A549 (cell line): Measurements from ENCODE around the gene IFIT1B. TPM values are rescaled to one million over a fixed set of nuclear protein-coding genes. Genes with fewer than 3 reads are reported as not detected.

Experiments
- ATAC-seq, 2 experiments: fragments of 200-7000 bp in 1 of 2; fragments of >200 bp in 1 of 2; cut with Nextera tagmentation in 1 of 2; cut with Tn5 transposase in 1 of 2; 3 replicates each; pipeline versions ENCODE4 v1.8.0 to v1.9.1; 2018 to 2020; ENCODE audit warnings: mild to moderate bottlenecking in 1 of 2, moderate library complexity in 1 of 2
- CTCF ChIA-PET: fragments of 300-600 bp; sonication (Branson Sonifier 250); formaldehyde crosslinking; extraction: SDS; loops from one replicate; lab custom pipeline; 2021; ENCODE audit warnings: antibody characterized with exemption, inconsistent platforms; lab: Yijun Ruan, JAX
- POLR2A ChIA-PET: fragments of 350-600 bp; formaldehyde crosslinking; extraction: SDS; loops from one replicate; lab custom pipeline; 2021; ENCODE audit warnings: antibody characterized with exemption, inconsistent platforms; lab: Yijun Ruan, JAX
- DNase-seq, 2 experiments: peaks; one replicate each; pipeline versions ENCODE4 v3.0.0 to v3.0.0-alpha.2; 2011 to 2016; ENCODE audit warnings: low read depth in 1 of 2, low spot score in 1 of 2
- FAIRE-seq: peaks from 2 replicates; lab custom pipeline; 2011; peaks lifted over from hg19 to GRCh38; lab: Jason Lieb, UNC
- H3K27ac ChIP-seq, 2 experiments: fragments of >200 bp; sonication (Bioruptor Twin); formaldehyde crosslinking; 3 replicates each; pipeline ENCODE4 v1.5.1; 2016 to 2017
- H3K4me1 ChIP-seq: fragments of >200 bp; sonication (Bioruptor Twin); formaldehyde crosslinking; 3 replicates; pipeline ENCODE4 v1.6.1; 2016
- H3K4me2 ChIP-seq: fragments of >200 bp; sonication (Bioruptor Twin); formaldehyde crosslinking; 3 replicates; pipeline ENCODE4 v1.6.1; 2016
- H3K4me3 ChIP-seq: fragments of >200 bp; sonication (Bioruptor Twin); formaldehyde crosslinking; 3 replicates; pipeline ENCODE4 v1.5.1; 2016
- H3K9me3 ChIP-seq: fragments of >200 bp; sonication (Bioruptor Twin); formaldehyde crosslinking; 3 replicates; pipeline ENCODE4 v1.6.1; 2016
- ATOH8 ChIP-seq: fragments of 250-450 bp; sonication (Bioruptor Pico); IDR thresholded peaks from 2 replicates; pipeline ENCODE4 v1.5.0; 2020; ENCODE audit warnings: low read depth, mild to moderate bottlenecking, moderate library complexity
- CHD4 ChIP-seq: fragments of 200-600 bp; sonication (generic); IDR thresholded peaks from 2 replicates; pipeline ENCODE4 v1.6.1; 2016; ENCODE audit warnings: antibody characterized with exemption, mild to moderate bottlenecking, borderline replicate concordance
- CTCF ChIP-seq: fragments of >200 bp; sonication (Bioruptor Twin); formaldehyde crosslinking; IDR thresholded peaks from 3 replicates; pipeline ENCODE4 v1.5.1; 2016
- E2F6 ChIP-seq: IDR thresholded peaks from 2 replicates; pipeline ENCODE4 v1.6.1; 2012; ENCODE audit warnings: low read depth, borderline replicate concordance
- EHMT2 ChIP-seq: fragments of 200-600 bp; sonication (generic); IDR thresholded peaks from 2 replicates; pipeline ENCODE4 v1.6.1; 2016; ENCODE audit warnings: antibody characterized with exemption, low read depth, mild to moderate bottlenecking, moderate library complexity
- EP300 ChIP-seq, 2 experiments: fragments of >200 bp; sonication (Bioruptor Twin); formaldehyde crosslinking; IDR thresholded peaks; 2 replicates in 1 of 2; 3 replicates in 1 of 2; pipeline ENCODE4 v1.6.1; 2016 to 2017
- ESRRA ChIP-seq: fragments of 150-350 bp; IDR thresholded peaks from 2 replicates; pipeline ENCODE4 v1.6.1; 2014; ENCODE audit warnings: mild to moderate bottlenecking, low read length, borderline replicate concordance
- HOXA7 ChIP-seq: fragments of 250-450 bp; sonication (Bioruptor Pico); IDR thresholded peaks from 2 replicates; pipeline ENCODE4 v1.5.0; 2020; ENCODE audit warnings: mild to moderate bottlenecking, moderate library complexity
- JUN ChIP-seq, 2 experiments: fragments of >200 bp; sonication (Bioruptor Twin); formaldehyde crosslinking; IDR thresholded peaks; 2 replicates in 1 of 2; 3 replicates in 1 of 2; pipeline ENCODE4 v1.6.1; 2016 to 2017
- KDM1A ChIP-seq: fragments of 200-600 bp; sonication (generic); IDR thresholded peaks from 2 replicates; pipeline ENCODE4 v1.6.1; 2016; ENCODE audit warnings: low read depth, mild to moderate bottlenecking
- MAFK ChIP-seq: fragments of 450-650 bp; IDR thresholded peaks from 2 replicates; pipeline ENCODE4 v1.6.1; 2014; ENCODE audit not compliant: partially characterized antibody
- MAZ ChIP-seq: fragments of 150-350 bp; IDR thresholded peaks from 2 replicates; pipeline ENCODE4 v1.6.1; 2014; ENCODE audit warnings: antibody characterized with exemption, low read depth, low read length, borderline replicate concordance
- NFE2L2 ChIP-seq: fragments of 150-350 bp; conservative IDR thresholded peaks from 2 replicates; pipeline ENCODE4 v1.6.1; 2014; ENCODE audit warnings: low read length
- NR3C1 ChIP-seq: fragments of >200 bp; sonication (Bioruptor Twin); formaldehyde crosslinking; IDR thresholded peaks from 3 replicates; pipeline ENCODE4 v1.6.1; 2017
- PHF8 ChIP-seq: fragments of 200-600 bp; sonication (generic); IDR thresholded peaks from 2 replicates; pipeline ENCODE4 v1.6.1; 2016; ENCODE audit warnings: low read depth, mild to moderate bottlenecking, antibody characterized with exemption, moderate library complexity, borderline replicate concordance
- RAD21 ChIP-seq, 2 experiments: fragments of >200 bp in 1 of 2; sonication (Bioruptor Twin) in 1 of 2; formaldehyde crosslinking in 1 of 2; IDR thresholded peaks in 1 of 2; conservative IDR thresholded peaks in 1 of 2; 2 replicates in 1 of 2; 3 replicates in 1 of 2; pipeline ENCODE4 v1.6.1; 2012 to 2018; ENCODE audit warnings: inconsistent platforms in 1 of 2
- RARB ChIP-seq: fragments of 250-450 bp; sonication (Bioruptor Pico); IDR thresholded peaks from 2 replicates; pipeline ENCODE4 v1.8.0; 2021; ENCODE audit warnings: mild to moderate bottlenecking, moderate library complexity
- SMC3 ChIP-seq: fragments of >200 bp; sonication (Bioruptor Twin); formaldehyde crosslinking; IDR thresholded peaks from 3 replicates; pipeline ENCODE4 v1.6.1; 2018; ENCODE audit warnings: inconsistent platforms
- ZC3H11A ChIP-seq: fragments of 450-650 bp; IDR thresholded peaks from 2 replicates; pipeline ENCODE4 v1.6.1; 2014; ENCODE audit warnings: antibody characterized with exemption, mild to moderate bottlenecking
- WGBS: methylation state at CpG from one replicate; pipeline ENCODE4 v1.1.6; 2017; ENCODE audit errors: missing lambda C conversion rate; 5-methylcytosine and 5-hydroxymethylcytosine counted together
- polyA plus RNA-seq, 4 experiments: library from polyadenylated mRNA; depleted of rRNA in 3 of 4; stranded (reverse); fragments of >200 nt; fragmentation: RNase III in 1 of 4; extraction: RNeasy Plus Mini Kit Qiagen cat#74134 plus additional on column Dnase treatment in 1 of 4; gene quantifications; 2 replicates in 3 of 4; 3 replicates in 1 of 4; pipeline ENCODE4 v1.2.3, GENCODE V29; 2011 to 2017
- TF ChIP-seq, protein P1 (sequence below): fragments of >200 bp; sonication (Bioruptor Twin); formaldehyde crosslinking; IDR thresholded peaks from 2 replicates; pipeline ENCODE4 v1.6.1; 2016

IFIT1B gene
- polyA plus RNA-seq, 2 of the 4 experiments (the other 2 are of a cell fraction), result not detected

DNA sequence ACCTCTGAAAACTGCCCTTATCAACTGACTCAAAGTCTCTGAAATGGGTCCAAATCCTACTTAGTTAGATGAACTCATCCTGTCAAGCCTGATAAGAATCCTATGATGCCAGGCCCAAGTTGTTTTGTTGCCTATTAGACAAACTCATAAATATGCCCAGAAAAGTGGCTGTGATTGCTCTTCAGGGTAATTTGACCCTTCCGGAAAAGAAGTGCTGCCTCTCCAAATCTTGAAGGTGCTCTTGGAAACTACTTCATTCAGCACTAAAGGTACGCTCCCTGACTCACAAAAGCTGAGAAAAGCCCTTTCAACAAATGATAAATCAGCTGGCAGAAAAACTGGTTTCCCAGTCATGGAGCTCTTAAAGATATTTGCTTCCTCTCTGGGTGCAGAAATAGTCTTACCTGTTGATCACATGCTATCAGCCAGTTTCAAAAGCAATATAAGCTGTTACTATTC lies 43.2 kb downstream of the IFIT1B start:
- CTCF ChIA-PET, result interaction anchor here (0.7 to 1.9 kb wide), 2 partner anchors 134 to 144 kb away, joined by 4 to 6 read pairs; no protein-coding TSS in a partner anchor
- no peaks in the 10 kb centered on the region for H3K9me3 ChIP-seq
- no peak overlapping the region for H3K4me2 ChIP-seq
- 96% methylated on average over 2 of the region's 2 CpGs for WGBS
- TF ChIP-seq JUN (IDR thresholded peaks at IDR 0.05), result no peak
- no peak for TF ChIP-seq MAFK
- no peak for TF ChIP-seq NFE2L2
- no peak for TF ChIP-seq RARB
- no peak for TF ChIP-seq NR3C1
- TF ChIP-seq EHMT2, result no peak
- TF ChIP-seq KDM1A, result no peak
- no peak for TF ChIP-seq HOXA7
- TF ChIP-seq EP300 (IDR thresholded peaks at IDR 0.05), result no peak
- TF ChIP-seq PHF8, result no peak
- TF ChIP-seq, protein P1, sequence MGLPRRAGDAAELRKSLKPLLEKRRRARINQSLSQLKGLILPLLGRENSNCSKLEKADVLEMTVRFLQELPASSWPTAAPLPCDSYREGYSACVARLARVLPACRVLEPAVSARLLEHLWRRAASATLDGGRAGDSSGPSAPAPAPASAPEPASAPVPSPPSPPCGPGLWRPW, result no peak
- no peak overlapping the region for H3K27ac ChIP-seq
- no peak for FAIRE-seq
- no peak overlapping the region for H3K4me3 ChIP-seq
- no peak for ATAC-seq
- H3K4me1 ChIP-seq, result peaks cover 15% of the 10 kb centered on the region
- POLR2A ChIA-PET, result no interaction called here
- no peak for DNase-seq

GRCh38 chr10:89425000-89425399 lies 47.1 kb downstream of the IFIT1B start:
- DNase-seq, result no peak
- TF ChIP-seq CHD4 (no peak), ZC3H11A (no peak), MAFK (no peak)
- TF ChIP-seq, all 56 proteins: peak for 0
- ATAC-seq (no peak), FAIRE-seq (no peak)
- no peak overlapping the region; a peak in 1 of 6 replicates for H3K27ac ChIP-seq
- WGBS, result 41% methylated on average over 5 of the region's 5 CpGs
- no peaks in the 10 kb centered on the region for H3K9me3 ChIP-seq
- POLR2A ChIA-PET, result no interaction called here
- CTCF ChIA-PET, result interaction anchor here (3.1 to 9.1 kb wide), 2 partner anchors 129 to 135 kb away, joined by 15 to 88 read pairs; no protein-coding TSS in a partner anchor
- H3K4me1 ChIP-seq, result peaks cover 13% of the 10 kb centered on the region
- H3K4me2 ChIP-seq, result peak overlapping the region; percentile 28
- no peak overlapping the region for H3K4me3 ChIP-seq

- CTCF ChIA-PET, result interaction anchor here (0.5 to 9.1 kb wide), 16 partner anchors 8 to 168 kb away, joined by 3 to 88 read pairs (median 5); no protein-coding TSS in a partner anchor
- TF ChIP-seq SMC3 (peak; percentile 96), ATOH8 (CRISPR knock-in tag) (no peak), MAFK (no peak), RARB (no peak), KDM1A (no peak), CTCF (peak; percentile 93), RAD21 (conservative IDR thresholded peaks at IDR 0.05 in 1 of 2, IDR thresholded peaks at IDR 0.05 in 1 of 2) (peak; percentile 95), ESRRA (no peak), MAZ (no peak), E2F6 (no peak)
- Histone ChIP-seq H3K27ac (peak overlapping the region in 1 of 2 experiments; percentile 1; a peak in 1 of 6 replicates), H3K9me3 (no peaks in the 10 kb centered on the region), H3K4me2 (no peak overlapping the region), H3K4me3 (no peak overlapping the region), H3K4me1 (peaks cover 13% of the 10 kb centered on the region)
- FAIRE-seq (peak; percentile 84), ATAC-seq (peak; percentile 87 to 94), DNase-seq (peak; percentile 56 to 57)
- POLR2A ChIA-PET, result no interaction called here
- 54% methylated on average over 5 of the region's 5 CpGs for WGBS
These were observed 48.5 kb downstream of the IFIT1B start for GRCh38 chr10:89426230-89426868.
